H9 (cell line): ENCODE results near the gene DUSP15. TPM values are rescaled to one million over a fixed set of nuclear protein-coding genes. Genes with fewer than 3 reads are reported as not detected.

Experiments
- DNase-seq: peaks from one replicate; pipeline ENCODE4 v3.0.0-alpha.2; 2017
- H2AFZ ChIP-seq: one replicate; pipeline ENCODE4 v1.6.1; 2013; ENCODE audit warnings: mild to moderate bottlenecking, low read length, control low read depth, moderate library complexity
- H2AK5ac ChIP-seq: 2 replicates; pipeline ENCODE4 v1.6.1; 2013; ENCODE audit warnings: low read length, control low read depth, mixed read lengths; ENCODE audit not compliant: insufficient read length
- H2BK120ac ChIP-seq: one replicate; pipeline ENCODE4 v1.6.1; 2013; ENCODE audit warnings: low read depth, mild to moderate bottlenecking, low read length, control low read depth, inconsistent platforms; ENCODE audit not compliant: poor library complexity, severe bottlenecking
- H2BK12ac ChIP-seq: 2 replicates; pipeline ENCODE4 v1.6.1; 2013; ENCODE audit warnings: low read length, control low read depth, mixed read lengths, low read depth; ENCODE audit not compliant: insufficient read length
- H2BK15ac ChIP-seq: 2 replicates; pipeline ENCODE4 v1.6.1; 2013; ENCODE audit warnings: low read depth, low read length, control low read depth
- H2BK20ac ChIP-seq: one replicate; pipeline ENCODE4 v1.6.1; 2013; ENCODE audit warnings: low read depth, mild to moderate bottlenecking, low read length, control low read depth, inconsistent platforms; ENCODE audit not compliant: poor library complexity, severe bottlenecking
- H2BK5ac ChIP-seq: 2 replicates; pipeline ENCODE4 v1.6.1; 2013; ENCODE audit warnings: low read length, control low read depth, mixed read lengths; ENCODE audit not compliant: insufficient read length
- H3K14ac ChIP-seq: 2 replicates; pipeline ENCODE4 v1.6.1; 2013; ENCODE audit warnings: low read length, control low read depth; ENCODE audit not compliant: insufficient read depth
- H3K18ac ChIP-seq: 2 replicates; pipeline ENCODE4 v1.6.1; 2013; ENCODE audit warnings: low read depth, mild to moderate bottlenecking, mixed read lengths, low read length, control low read depth; ENCODE audit not compliant: insufficient read length
- H3K23ac ChIP-seq: 2 replicates; pipeline ENCODE4 v1.6.1; 2013; ENCODE audit warnings: low read length, control low read depth, mixed read lengths, low read depth; ENCODE audit not compliant: insufficient read length
- H3K23me2 ChIP-seq: 2 replicates; pipeline ENCODE4 v1.6.1; 2013; ENCODE audit warnings: low read depth, mild to moderate bottlenecking, mixed read lengths, low read length, control low read depth; ENCODE audit not compliant: insufficient read length, poor library complexity, severe bottlenecking
- H3K27ac ChIP-seq: 2 replicates; pipeline ENCODE4 v1.5.1; 2013; ENCODE audit warnings: low read length, control low read depth, mixed read lengths, low read depth; ENCODE audit not compliant: insufficient read length
- H3K27me3 ChIP-seq: 2 replicates; pipeline ENCODE4 v1.6.1; 2013; ENCODE audit warnings: low read length, control low read depth, inconsistent platforms; ENCODE audit not compliant: insufficient read depth
- H3K4ac ChIP-seq: 2 replicates; pipeline ENCODE4 v1.6.1; 2013; ENCODE audit warnings: low read depth, mild to moderate bottlenecking, control low read depth, inconsistent platforms, low read length, moderate library complexity
- H3K4me1 ChIP-seq: 2 replicates; pipeline ENCODE4 v1.6.1; 2013; ENCODE audit warnings: low read length, control low read depth, inconsistent platforms; ENCODE audit not compliant: insufficient read depth
- H3K4me2 ChIP-seq: 2 replicates; pipeline ENCODE4 v1.6.1; 2013; ENCODE audit warnings: low read length, control low read depth, mixed read lengths; ENCODE audit not compliant: insufficient read length, insufficient read depth
- H3K56ac ChIP-seq: 2 replicates; pipeline ENCODE4 v1.6.1; 2013; ENCODE audit warnings: low read depth, mild to moderate bottlenecking, mixed read lengths, low read length, control low read depth; ENCODE audit not compliant: insufficient read length
- H3K79me1 ChIP-seq: 2 replicates; pipeline ENCODE4 v1.6.1; 2013; ENCODE audit warnings: low read depth, mild to moderate bottlenecking, moderate library complexity, low read length, control low read depth, inconsistent platforms; ENCODE audit not compliant: insufficient read depth, poor library complexity, severe bottlenecking
- H3K79me2 ChIP-seq: 2 replicates; pipeline ENCODE4 v1.6.1; 2013; ENCODE audit warnings: low read length, control low read depth, inconsistent platforms; ENCODE audit not compliant: insufficient read depth
- H3K9ac ChIP-seq: 2 replicates; pipeline ENCODE4 v1.6.1; 2013; ENCODE audit warnings: low read length, control low read depth, mixed read lengths; ENCODE audit not compliant: insufficient read length; ENCODE audit errors: extremely low read depth
- H3K9me3 ChIP-seq: one replicate; pipeline ENCODE4 v1.6.1; 2013; ENCODE audit warnings: low read depth, low read length, inconsistent platforms; ENCODE audit not compliant: control insufficient read depth
- H3T11ph ChIP-seq: one replicate; pipeline ENCODE4 v1.6.1; 2013; ENCODE audit warnings: mild to moderate bottlenecking, low read length, control low read depth, inconsistent platforms
- H4K20me1 ChIP-seq: one replicate; pipeline ENCODE4 v1.6.1; 2013; ENCODE audit not compliant: control insufficient read depth, insufficient read length, insufficient read depth
- H4K5ac ChIP-seq: 2 replicates; pipeline ENCODE4 v1.6.1; 2013; ENCODE audit warnings: low read depth, mild to moderate bottlenecking, mixed read lengths, low read length, control low read depth; ENCODE audit not compliant: insufficient read length
- H4K8ac ChIP-seq: replicated peaks from 2 replicates; pipeline ENCODE4 v1.6.1; 2013; ENCODE audit warnings: low read length, control low read depth, mixed read lengths, low read depth; ENCODE audit not compliant: insufficient read length
- H4K91ac ChIP-seq: 2 replicates; pipeline ENCODE4 v1.6.1; 2013; ENCODE audit warnings: low read depth, mild to moderate bottlenecking, moderate library complexity, mixed read lengths, low read length, control low read depth; ENCODE audit not compliant: insufficient read length
- H3K27ac Mint-ChIP-seq, 3 experiments: 2 replicates in 2 of 3; 3 replicates in 1 of 3; pipeline ENCODE4 v1.8.0; 2020 to 2021; ENCODE audit warnings: mixed read lengths in 3 of 3, mild to moderate bottlenecking in 1 of 3, moderate library complexity in 1 of 3
- H3K27me3 Mint-ChIP-seq: 2 replicates; pipeline ENCODE4 v1.8.0; 2021; ENCODE audit warnings: low read depth, mild to moderate bottlenecking, moderate library complexity, mixed read lengths
- H3K36me3 Mint-ChIP-seq, 3 experiments: 2 replicates in 2 of 3; 3 replicates in 1 of 3; pipeline ENCODE4 v1.8.0; 2020 to 2021; ENCODE audit warnings: low read depth in 3 of 3, mixed read lengths in 3 of 3; ENCODE audit not compliant: insufficient read depth in 1 of 3
- H3K4me1 Mint-ChIP-seq, 2 experiments: 2 replicates each; pipeline ENCODE4 v1.8.0; 2020; ENCODE audit warnings: mixed read lengths in 2 of 2
- H3K4me3 Mint-ChIP-seq, 2 experiments: 2 replicates in 1 of 2; 3 replicates in 1 of 2; pipeline ENCODE4 v1.8.0; 2020 to 2021; ENCODE audit warnings: mild to moderate bottlenecking in 2 of 2, mixed read lengths in 2 of 2, moderate library complexity in 1 of 2
- H3K9me3 Mint-ChIP-seq, 2 experiments: 2 replicates in 1 of 2; 3 replicates in 1 of 2; pipeline ENCODE4 v1.8.0; 2020; ENCODE audit warnings: mild to moderate bottlenecking in 2 of 2, mixed read lengths in 2 of 2, moderate library complexity in 1 of 2
- CTCF ChIP-seq: fragments of 200-600 bp; sonication (generic); conservative IDR thresholded peaks from 3 replicates; pipeline ENCODE4 v1.8.0; 2021; ENCODE audit warnings: antibody characterized with exemption, mild to moderate bottlenecking
- WGBS: extraction: QIAGEN DNeasy Blood & Tissue Kit; methylation state at CpG from one replicate; pipeline ENCODE4 v1.1.7; 2013; ENCODE audit warnings: missing lambda C conversion rate, low lambda C conversion rate, mixed read lengths; ENCODE audit not compliant: insufficient read length; ENCODE audit errors: extremely low coverage; 5-methylcytosine and 5-hydroxymethylcytosine counted together
- total RNA-seq: library from RNA; stranded (reverse); gene quantifications from 2 replicates; pipeline ENCODE4 v1.2.1, GENCODE V29; 2021

Gene DUSP15
- total RNA-seq, 1 experiment from 2014 or later, result 5.6 TPM

- Histone ChIP-seq H3K27ac (no peak overlapping the region), H2AFZ (no peak overlapping the region), H3K14ac (no peak overlapping the region), H2BK12ac (no peak overlapping the region), H3K4ac (no peak overlapping the region), H4K5ac (no peak overlapping the region), H3K79me2 (no peaks in the 10 kb centered on the region), H4K8ac (no peak overlapping the region), H3K79me1 (no peaks in the 10 kb centered on the region), H3K9ac (no peak overlapping the region), H4K20me1 (no peaks in the 10 kb centered on the region), H3K4me2 (no peak overlapping the region), H3T11ph (no peak overlapping the region), H3K27me3 (no peaks in the 10 kb centered on the region), H3K9me3 (no peaks in the 10 kb centered on the region), H2AK5ac (no peak overlapping the region), H3K4me1 (no peaks in the 10 kb centered on the region; the same call in 1 of the 2 replicates), H2BK120ac (no peak overlapping the region), H2BK20ac (no peak overlapping the region), H2BK5ac (no peak overlapping the region), H3K23me2 (no peaks in the 10 kb centered on the region), H2BK15ac (no peak overlapping the region), H3K18ac (no peak overlapping the region), H3K56ac (no peak overlapping the region), H3K23ac (no peak overlapping the region), H4K91ac (no peak overlapping the region)
- peaks cover 28 to 29% of the 10 kb centered on the region in 2 experiments for H3K4me1 Mint-ChIP-seq
- H3K4me3 Mint-ChIP-seq, result no peak overlapping the region
- DNase-seq, result no peak
- peaks cover 23% of the 10 kb centered on the region for H3K27me3 Mint-ChIP-seq
- TF ChIP-seq CTCF, result no peak
- H3K27ac Mint-ChIP-seq, result no peak overlapping the region
- WGBS, result no CpG with 5 or more reads among the region's 28 CpGs
- H3K9me3 Mint-ChIP-seq, result no peaks in the 10 kb centered on the region
- H3K36me3 Mint-ChIP-seq, result no peaks in the 10 kb centered on the region
Observed at GRCh38 chr20:31844737-31845299, 25.5 kb downstream of the DUSP15 start.
